ELR (cell line): ENCODE measurements around the gene DDB1.

ENCODE experiments used
- DNase-seq: peaks from one replicate; pipeline ENCODE4 v3.0.0-alpha.2; 2015; ENCODE audit warnings: low read depth

The DDB1 gene

DNA sequence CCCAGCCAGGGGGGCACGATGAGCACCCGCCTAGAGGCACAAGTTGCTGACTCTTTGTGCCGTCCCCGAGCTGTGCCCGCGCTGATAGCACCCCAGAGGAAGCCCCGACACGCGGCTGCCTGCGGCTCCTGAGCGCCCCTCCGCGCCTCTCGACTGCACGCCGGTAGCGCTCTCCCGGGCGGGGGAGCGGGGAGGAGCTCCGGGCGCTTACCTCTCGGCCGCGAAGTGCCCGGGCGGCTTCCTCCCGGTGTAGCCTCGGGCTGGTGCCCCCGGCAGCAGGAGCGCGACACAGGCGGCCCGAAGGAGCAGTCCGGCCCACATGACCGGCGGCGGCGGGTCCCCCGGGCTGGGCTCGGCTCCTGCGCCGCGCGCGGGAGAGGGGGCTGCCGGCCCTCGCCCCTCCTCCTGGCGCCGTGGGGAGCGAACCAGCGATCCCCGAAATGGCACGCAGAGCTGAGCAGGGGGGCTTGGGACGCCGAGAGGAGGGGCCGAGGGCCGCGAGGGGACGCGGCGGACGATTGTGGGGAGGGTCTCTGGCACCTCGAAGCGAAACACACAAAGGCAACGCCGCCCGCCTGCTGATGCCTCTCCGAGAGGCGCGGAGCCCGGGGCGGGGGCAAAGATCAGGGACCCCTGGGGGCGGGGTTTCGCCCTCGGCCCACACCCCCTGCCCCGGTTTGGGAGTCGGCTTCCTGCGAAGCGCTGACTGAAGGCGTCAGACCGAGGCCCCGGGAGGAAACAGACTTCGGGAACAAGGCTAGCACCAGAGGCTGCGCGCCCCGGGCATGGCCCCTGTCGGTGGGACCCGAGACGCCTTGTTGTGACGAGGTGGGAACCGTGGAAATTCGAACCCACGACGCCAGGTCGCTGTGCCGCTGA lies 37.9 kb downstream of the DDB1 start, which contains the start of gene VWCE:
VWCE (minus strand) TSS at position 600 of the 879 bp plus-strand sequence; CDS start at position 321, 279 bp downstream.
- peak; percentile 62 for DNase-seq

DNA sequence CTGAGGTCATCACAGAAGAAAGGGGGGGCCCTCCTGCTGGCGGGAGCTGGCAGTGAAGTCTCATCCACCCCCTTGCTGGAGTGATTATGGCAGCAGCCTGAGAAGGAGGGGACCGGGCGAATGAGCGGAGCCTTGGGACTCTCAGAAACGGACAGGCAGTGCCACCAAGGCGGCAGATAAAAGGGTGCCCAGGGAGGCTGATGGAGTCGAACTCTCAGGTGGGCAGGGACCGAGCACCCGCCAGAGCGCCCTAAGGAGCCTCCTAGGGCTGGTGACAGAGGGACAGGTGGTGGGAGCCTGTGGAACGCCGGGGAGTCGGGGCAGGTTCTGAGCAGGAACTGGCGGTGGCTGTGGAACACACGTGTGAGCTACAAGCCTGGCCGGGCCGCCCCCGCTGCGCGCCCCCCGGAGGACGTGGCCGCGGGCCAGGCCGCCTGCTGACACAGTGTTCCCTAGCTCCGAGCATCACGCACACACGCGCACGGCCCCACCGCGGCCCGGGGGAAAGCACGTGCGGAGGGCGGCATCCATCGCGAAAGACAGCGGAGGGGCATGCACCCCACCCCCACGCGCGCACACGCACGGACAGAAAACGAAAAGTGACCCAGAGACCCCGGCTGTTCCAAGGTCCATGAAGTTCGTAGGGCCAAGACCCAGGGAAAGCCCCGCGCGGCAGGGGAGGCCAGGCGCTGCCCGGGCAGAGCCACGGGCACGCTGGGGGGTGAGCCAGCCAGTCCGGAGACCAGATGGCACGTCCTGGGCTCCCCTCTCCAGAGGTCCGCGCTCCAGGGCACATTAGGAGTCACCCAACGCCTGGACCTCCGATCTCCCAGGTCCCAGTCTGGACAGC lies 38.8 kb downstream of the DDB1 start:
- DNase-seq: peak; percentile 63

DNA sequence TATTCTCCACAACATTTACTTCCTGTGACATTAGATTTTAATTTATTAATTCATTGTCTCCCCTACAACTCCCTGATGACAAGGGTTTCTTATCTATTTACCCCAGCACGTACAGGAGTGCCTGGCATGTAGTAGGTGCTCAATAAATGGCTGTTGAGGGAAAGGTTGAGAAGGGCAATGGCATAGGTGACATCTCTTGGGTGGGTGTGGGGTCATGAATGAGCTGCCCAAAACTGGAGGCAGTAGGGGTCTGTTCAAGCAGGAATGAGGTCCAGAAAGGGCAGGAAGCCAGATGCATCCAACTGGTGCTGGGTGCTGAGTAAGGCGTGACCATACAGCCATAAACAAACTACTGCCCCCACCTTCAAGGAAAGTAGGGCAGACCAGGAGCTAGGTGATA lies 40.5 kb downstream of the DDB1 start:
- no peak for DNase-seq

DNA sequence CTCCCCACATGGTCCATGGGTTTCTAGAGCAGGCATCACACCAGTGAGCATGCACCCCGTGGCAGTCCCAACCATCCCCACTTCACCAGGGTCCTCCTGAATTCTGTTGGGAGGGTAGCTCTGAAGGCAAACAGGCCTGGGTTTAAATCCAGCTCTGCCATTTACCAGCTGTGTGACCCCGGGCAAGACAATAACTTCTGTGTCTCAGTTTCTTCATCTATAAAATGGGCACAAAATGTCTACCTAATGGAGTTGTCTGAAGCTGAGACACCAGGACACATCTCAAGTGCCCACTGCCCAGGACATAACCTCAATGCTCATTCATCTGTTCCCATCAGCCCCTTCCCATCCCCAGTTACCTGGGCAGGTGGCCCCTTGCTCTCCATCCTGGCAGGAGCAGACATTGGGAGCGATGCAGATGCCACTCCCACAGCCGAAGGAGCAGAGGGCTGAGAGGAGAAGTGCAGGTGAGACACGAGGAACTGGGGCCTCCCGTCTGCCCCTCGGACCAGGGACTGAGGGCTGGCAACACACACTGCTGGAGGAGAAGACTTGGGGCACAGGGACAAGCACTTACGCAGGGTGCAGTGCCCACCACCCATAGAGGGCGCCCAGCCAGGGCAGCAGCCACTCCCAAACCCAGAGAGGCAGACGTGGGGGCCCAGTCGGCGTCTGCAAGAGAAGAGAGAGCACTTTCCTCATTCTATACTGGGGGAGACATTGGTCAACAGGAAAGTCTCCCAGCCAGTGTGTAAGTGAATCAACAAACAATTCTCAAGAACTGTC lies 41.8 kb downstream of the DDB1 start:
- DNase-seq: no peak

DNA sequence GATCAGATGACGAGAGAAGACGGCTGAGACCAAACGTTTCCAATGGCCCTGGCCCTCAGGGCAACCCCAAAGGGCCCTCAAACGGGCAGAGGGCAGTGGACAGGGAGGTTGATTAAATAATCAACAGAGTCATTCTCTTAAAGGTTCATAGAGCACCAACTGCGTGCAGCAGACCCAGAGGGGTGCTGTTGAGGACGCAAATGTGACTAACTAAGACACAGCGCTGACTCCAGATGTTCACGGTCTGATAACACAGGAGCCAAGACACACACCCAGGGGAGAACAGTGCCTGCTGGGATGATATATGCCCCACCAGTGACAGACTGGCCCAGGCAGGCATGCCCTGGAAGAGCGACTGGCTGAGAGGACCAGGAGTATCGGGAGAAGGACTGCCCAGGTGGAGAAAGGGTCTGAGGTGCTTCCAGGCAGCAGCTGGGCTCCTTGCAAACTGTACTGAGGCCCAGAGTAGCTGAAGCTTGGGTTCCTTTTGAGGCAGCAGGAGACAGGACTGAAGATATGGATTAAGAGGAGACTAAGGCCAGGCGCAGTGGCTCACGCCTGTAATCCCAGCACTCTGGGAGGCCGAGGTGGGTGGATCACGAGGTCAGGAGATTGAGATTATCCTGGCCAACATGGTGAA lies 45.4 kb downstream of the DDB1 start:
- DNase-seq: no peak

DNA sequence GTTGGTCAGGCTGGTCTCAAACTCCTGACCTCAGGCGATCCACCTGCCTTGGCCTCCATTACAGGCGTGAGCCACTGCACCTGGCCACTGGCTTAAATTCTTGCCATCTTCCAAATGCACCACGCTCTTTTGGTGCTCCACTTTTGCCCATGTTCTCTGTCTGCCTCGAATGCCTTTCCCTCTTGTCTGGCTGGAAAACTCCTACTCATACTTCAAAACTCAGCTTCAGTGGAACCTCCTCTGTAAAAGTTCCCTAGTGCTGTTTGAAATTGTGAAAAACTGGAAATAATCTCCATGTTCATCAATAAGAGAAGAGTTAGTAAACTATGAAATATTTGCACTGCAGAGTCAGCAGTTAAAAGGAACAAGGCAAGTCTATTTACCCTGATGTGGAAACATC lies 49.3 kb downstream of the DDB1 start:
- no peak for DNase-seq

DNA sequence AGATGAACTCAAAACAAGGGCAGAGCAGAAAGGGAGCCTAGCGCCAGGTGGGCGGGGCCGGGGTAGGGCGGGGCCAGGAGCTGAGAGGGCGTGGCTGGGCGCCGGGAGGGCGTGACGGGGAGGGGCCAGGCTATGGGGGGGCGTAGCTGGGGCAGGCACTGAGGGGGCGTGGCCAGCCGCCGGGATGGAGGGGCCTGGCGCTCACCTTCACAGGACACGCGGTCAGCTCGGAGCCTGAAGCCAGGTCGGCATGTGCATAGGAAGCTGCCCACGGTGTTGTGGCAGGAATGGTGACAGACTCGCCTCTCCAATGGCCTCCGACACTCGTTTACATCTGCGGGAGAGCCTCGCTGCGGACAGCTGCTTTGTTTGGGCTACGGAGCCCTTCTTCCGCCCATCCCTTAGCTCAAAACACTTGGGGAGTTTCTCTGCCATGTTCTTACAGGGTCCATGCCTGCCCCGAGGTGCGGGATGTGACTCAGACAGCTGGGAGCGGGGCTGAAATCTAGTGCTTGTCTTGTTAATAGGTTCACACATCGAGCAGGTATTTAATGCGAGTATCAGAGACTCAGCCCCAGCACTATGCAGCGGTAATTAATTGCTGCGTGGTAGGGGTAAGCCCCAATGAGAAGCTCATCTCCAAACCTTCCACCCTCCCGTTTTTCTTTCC lies 51.2 kb downstream of the DDB1 start:
- DNase-seq: peak; percentile 45

DNA sequence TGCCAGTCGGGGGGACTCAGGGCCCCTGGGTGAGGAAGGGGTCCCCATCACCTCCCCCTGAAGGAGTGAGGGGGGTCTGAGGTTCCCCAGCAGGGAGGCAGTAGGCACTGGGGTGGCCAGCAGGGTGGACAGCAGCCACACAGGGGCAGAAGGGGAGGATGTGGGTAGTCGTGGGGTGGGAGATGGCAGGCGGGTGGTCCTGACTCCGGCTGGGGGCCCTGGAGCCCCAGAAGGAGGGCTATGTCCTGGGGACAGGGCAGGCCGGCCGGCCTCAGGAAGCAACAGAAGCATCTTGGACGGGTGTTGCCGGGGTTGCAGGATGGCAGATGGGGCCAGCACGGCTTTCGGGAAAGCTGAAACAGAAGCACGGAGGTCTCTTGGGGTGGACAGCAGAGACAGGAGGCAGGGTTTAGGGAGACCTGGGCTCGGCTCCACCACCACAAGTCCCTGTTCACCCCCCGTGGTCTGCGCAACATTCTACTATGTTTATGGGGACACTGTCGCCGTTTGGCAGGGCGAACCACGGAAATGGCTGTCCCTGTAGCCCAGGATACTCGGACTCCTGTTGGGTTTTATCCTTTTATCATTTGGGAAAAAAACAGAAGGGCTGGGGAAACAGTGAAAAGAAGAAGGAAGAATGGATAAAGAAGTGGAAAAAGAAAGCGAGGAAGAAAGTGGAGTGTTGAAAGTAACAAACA lies 51.9 kb downstream of the DDB1 start:
- no peak for DNase-seq

DNA sequence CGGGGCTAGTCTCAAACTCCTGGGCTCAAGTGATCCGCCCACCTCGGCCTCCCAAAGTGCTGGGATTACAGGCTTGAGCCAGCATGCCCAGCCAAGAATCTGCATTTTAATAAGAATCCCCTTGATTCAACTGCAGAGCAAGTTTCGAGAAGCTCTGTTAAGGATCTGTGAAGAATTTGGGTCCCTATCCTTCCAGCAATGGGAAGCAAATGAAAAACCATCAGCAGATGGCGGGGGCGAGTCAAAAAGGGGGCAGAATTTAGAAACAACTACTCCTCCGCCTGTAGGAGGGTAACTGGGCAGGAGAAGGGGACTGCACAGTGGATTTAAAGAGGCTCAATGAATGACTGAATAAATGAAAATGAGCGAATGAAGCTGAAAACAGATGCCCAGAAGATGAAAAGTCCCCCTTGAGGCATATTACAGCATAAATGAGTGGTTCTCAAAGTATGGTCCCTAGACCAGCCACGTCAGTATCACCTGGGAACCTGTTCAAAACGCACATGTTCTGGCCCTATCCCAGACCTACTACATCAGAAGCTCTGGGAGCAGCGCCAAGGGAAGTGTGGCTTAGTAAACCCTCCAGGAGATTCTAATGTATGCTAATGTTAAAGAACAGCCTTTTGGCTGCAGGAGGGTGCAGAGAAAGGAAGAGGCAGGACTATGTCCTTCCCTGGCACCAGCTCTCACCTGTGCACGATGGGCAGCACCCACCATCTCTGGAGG lies 52.8 kb downstream of the DDB1 start:
- DNase-seq: peak; percentile 64

DNA sequence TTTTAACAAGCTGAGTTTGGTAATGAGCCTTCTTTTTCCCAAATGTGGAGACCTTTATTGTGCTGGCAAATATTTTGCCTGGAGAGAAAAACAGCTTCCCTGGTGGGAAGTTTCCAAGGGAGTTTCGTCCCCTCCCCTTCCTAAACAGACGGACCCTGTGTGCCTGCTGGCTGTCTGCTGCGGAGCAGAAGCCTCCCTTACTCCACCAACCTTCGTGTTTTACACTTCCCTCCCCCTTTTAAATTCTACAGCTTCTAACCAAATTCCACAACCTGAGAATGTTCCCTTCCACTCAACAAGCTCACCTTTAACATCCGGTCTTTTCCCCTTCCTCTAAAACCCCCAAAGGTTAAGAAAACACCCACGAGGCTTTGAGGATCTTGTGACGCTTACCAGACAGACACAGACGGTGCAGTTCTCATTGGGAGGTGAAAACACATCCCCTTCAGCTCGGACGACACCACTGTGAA lies 54.9 kb downstream of the DDB1 start:
- no peak for DNase-seq

DNA sequence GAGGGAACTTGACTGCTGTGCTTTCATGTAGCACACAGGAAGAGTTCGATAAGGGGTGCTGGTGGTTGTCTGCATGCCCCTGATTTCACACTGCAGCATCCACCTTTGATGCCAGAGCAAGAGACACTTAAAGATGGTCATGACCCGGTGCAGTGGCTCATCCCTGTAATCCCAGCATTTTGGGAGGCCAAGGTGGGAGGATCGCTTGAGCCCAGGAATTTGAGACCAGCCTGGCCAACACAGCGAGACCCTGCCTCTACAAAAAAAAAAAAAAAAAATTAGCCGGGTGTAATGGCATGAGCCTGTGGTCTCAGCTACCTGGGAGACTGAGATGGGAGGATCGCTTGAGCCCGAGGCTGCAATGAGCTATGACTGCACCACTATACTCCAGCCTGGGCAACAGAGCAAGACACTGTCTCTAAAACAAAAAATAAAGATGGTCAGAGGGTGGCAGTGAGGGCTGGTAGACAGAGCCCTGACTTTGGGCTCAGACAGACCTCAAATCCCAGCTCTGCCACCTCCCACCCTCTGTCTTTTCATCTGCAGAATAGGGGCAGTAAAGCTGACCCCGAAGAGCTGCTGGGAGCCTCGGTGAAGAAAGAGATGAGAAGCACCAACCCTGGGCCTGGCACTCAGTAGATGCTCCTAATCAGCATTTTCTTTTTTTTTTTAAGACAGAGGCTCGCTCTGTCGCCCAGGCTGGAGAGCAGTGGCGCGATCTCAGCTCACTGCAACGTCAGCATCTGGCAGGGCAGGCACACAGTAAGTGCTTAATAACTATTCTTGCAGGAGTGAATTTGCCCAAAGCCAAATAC lies 55.5 kb downstream of the DDB1 start:
- no peak for DNase-seq

DNA sequence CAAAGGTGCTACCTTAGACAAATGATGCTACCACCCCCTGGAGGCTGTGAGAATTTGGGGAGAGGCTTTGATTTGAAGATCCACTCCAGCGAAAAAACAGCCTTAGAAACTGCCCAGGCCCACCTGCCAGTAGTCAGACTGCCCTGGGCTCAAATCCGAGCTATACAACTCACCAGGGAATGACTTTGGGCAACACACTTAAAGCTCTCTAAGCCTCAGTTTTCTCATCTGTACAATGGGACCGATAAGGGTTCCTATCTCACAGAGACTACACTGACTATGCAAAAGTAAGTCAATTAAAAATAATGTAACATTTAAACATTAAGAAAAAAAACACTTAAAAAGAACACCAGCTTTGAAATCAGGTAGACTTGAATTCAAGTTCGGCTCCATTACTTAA lies 57.7 kb downstream of the DDB1 start:
- DNase-seq: no peak

DNA sequence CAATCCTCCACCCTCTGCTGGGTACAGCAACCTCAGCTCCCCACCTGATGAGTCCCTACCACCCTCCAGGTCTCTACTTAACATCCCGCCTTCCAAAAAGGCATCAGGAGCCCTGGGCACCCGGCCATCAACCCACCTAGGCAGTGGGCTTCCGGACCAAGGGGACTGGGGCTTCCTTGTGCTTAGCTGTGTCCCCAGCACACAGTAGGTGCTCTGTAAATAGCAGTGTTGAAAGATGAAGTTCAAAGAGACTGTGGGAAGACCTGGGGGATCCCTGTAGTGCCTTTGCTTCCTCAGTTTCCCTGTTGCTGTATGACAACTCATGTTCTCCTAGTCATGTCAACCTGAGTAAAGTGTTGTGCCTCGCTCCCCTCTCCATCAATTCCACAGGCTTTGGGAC lies 58.8 kb downstream of the DDB1 start:
- no peak for DNase-seq

DNA sequence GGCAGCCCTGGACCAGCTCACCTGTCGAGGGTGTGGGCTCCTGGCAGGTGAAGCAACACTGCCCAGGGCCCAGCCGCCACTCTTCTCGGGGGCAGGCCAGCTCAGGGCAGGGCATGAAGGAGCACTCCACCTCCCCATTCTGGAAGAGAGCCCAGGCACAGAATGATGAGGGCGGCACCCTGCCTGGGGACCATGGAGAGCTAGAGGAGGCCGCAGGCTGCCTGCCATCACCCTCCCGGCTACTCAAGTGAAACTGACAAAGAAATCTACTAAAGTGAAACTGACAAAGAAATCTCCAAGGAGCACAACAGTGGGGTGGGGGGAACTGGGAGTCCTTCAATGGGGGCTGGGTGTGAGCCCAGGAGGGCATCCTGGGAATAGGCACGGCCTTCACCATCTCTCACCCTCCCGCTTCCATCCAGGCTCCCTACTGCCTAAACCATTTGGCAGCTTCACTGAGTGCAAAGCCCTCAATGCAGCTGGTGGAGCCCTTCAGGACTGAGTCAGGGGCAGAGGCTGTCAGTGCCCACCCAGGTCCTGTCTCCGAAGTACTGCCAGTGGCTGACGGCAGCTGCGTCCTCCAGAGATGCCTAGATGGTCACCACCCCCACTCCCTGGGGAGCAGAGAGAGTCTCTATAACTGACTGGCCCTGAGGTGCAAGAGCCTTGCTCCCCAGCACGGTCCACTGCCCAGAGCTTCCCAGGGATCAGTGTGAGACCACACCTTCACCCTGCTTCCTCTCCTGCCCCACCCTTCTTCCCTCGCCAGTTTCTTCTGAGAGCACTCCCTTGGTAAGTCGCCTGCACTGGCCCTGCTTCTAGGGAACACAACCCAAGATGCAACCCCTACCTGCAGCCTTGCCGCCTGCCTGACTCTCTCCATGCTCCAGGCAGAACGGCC lies 59.5 kb downstream of the DDB1 start:
- DNase-seq: no peak

DNA sequence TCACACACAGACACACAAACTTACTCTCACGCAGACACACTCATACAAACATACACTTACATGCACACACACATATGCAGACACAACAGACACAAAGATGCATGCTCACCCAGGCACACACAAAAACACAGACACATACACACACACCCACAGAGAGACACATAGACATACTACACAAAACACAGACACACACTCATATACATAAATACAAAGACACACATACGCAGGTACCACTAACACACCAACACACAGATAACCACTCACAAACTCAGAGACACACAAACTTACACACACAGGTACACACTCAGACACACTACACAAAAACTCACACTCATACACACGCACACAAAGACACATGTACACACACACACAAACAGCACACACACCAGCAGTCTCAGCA lies 60.2 kb downstream of the DDB1 start:
- DNase-seq: no peak

DNA sequence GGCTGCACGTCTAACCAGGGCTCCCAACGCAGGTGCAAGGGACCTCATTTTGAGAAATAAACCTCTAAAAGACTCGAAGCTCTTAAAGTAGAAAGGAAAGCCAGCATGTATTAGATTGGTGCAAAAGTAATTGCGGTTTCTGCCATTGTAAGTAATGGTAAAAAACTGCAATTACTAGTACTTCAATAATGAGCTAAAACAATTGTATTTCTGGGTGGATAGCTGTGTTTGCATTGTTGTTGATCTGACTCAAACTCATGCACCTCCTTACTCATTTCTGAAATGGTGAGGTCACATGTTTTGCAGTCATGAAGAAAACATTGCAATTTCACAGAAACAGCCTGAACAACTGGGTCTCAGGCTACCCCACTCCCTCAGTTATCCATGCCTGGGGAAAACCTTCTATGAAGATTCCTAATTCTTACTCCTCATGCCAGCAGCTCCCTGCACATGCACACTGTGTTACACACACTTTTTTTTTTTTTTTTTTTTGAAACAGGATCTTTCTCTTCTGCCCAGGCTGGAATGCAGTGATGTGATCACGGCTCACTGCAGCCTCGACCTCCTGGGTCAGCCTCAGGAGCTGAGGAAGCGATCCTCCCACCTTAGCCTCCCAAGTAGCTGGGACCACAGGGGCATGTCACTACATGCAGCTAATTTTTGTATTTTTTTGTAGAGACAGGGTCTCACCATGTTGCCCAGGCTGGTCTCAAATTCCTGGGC lies 62.4 kb downstream of the DDB1 start:
- peak; percentile 58 for DNase-seq

DNA sequence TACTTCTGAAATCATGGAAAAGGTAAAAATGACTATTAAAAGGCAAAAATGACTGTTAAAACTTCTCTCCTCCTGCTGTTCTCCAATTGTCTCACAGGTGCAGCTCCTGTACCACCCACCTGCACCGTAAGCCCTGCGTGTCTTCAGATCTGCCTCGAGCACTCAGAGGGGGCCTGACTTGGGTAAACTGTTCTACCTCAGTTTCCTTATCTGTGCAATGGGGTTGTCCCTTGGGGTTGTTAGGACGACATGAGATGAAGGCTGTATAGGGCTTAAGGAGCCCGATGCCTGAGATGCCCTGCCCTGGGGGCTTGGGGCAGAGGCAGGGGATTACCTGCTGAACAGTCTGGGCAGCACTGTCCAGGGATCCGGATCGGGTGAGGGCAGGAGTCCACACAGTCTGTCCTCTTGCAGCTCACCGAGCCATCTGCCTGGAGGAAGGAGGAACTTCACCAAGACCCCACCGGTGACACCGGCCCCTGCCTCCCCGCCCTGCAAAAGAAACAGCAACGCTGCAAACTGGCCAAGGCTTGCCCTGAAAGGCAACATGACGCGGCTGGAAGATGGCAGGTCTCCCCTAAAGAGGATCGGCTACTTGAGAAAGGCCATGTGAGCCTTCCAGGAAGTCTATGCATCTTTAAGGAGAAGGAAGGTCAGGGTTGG lies 64.2 kb downstream of the DDB1 start:
- DNase-seq: no peak
